WTC11 (cell line): ENCODE measurements around the gene CRK. TPM values are rescaled to one million over a fixed set of nuclear protein-coding genes. Genes with fewer than 3 reads are reported as not detected.

Source experiments
- ATAC-seq: fragments of 200-7000 bp; cut with Tn5 transposase; 2 replicates; pipeline ENCODE4 v1.10.0; 2021; ENCODE audit warnings: mild to moderate bottlenecking, moderate library complexity
- CTCF ChIA-PET: fragments of 300-600 bp; sonication (Branson Sonifier 250); formaldehyde crosslinking; loops from one replicate; lab custom pipeline; 2021; ENCODE audit warnings: antibody characterized with exemption; lab: Charles Lee
- POLR2A ChIA-PET: fragments of 350-600 bp; sonication (Branson Sonifier 250); formaldehyde crosslinking; loops from one replicate; lab custom pipeline; 2021; ENCODE audit warnings: antibody characterized with exemption; lab: Charles Lee
- DNase-seq: peaks from one replicate; pipeline ENCODE4 v3.0.0; 2021; ENCODE audit warnings: low spot score
- H3K27ac Mint-ChIP-seq: 2 replicates; pipeline ENCODE4 v1.8.0; 2021; ENCODE audit warnings: mixed read lengths
- H3K27me3 Mint-ChIP-seq: 2 replicates; pipeline ENCODE4 v1.8.0; 2021; ENCODE audit warnings: low read depth, mild to moderate bottlenecking, moderate library complexity, mixed read lengths
- H3K36me3 Mint-ChIP-seq: 2 replicates; pipeline ENCODE4 v1.8.0; 2021; ENCODE audit warnings: mixed read lengths
- H3K4me1 Mint-ChIP-seq: 2 replicates; pipeline ENCODE4 v1.8.0; 2022; ENCODE audit warnings: mixed read lengths
- H3K4me3 Mint-ChIP-seq: 2 replicates; pipeline ENCODE4 v1.8.0; 2021; ENCODE audit warnings: mild to moderate bottlenecking, moderate library complexity, mixed read lengths
- H3K9me3 Mint-ChIP-seq: 2 replicates; pipeline ENCODE4 v1.8.0; 2021; ENCODE audit warnings: mixed read lengths
- CREB1 ChIP-seq: sonication (generic); formaldehyde crosslinking; IDR thresholded peaks from 2 replicates; pipeline ENCODE4 v1.8.0; 2023; ENCODE audit warnings: mild to moderate bottlenecking, missing genetic modification reagents
- E2F4 ChIP-seq: sonication (generic); formaldehyde crosslinking; IDR thresholded peaks from 2 replicates; pipeline ENCODE4 v1.8.1; 2022; ENCODE audit warnings: low read depth, mild to moderate bottlenecking, moderate library complexity, missing genetic modification reagents, borderline replicate concordance
- ESRRA ChIP-seq: sonication (generic); formaldehyde crosslinking; IDR thresholded peaks from 2 replicates; pipeline ENCODE4 v1.8.1; 2022; ENCODE audit warnings: mild to moderate bottlenecking, missing genetic modification reagents, borderline replicate concordance
- FOXK1 ChIP-seq: sonication (generic); formaldehyde crosslinking; IDR thresholded peaks from 2 replicates; pipeline ENCODE4 v1.8.0; 2022; ENCODE audit warnings: mild to moderate bottlenecking, moderate library complexity, missing genetic modification reagents
- HMGXB4 ChIP-seq: sonication (generic); formaldehyde crosslinking; IDR thresholded peaks from 2 replicates; pipeline ENCODE4 v1.8.1; 2023; ENCODE audit warnings: mild to moderate bottlenecking, moderate library complexity, missing genetic modification reagents
- JAZF1 ChIP-seq: fragments of 250-450 bp; sonication (Bioruptor Pico); IDR thresholded peaks from 2 replicates; pipeline ENCODE4 v1.9.0; 2021; ENCODE audit warnings: moderate library complexity, mild to moderate bottlenecking, inconsistent platforms
- MYBL2 ChIP-seq: sonication (generic); formaldehyde crosslinking; IDR thresholded peaks from 2 replicates; pipeline ENCODE4 v1.8.1; 2023; ENCODE audit warnings: mild to moderate bottlenecking, moderate library complexity, missing genetic modification reagents
- NFATC4 ChIP-seq: fragments of 250-450 bp; sonication (Bioruptor Pico); IDR thresholded peaks from 2 replicates; pipeline ENCODE4 v1.9.0; 2021; ENCODE audit warnings: mild to moderate bottlenecking
- NR2C2 ChIP-seq: sonication (generic); formaldehyde crosslinking; IDR thresholded peaks from 2 replicates; pipeline ENCODE4 v1.8.0; 2022; ENCODE audit warnings: mild to moderate bottlenecking, missing genetic modification reagents
- PRRX2 ChIP-seq: fragments of 250-450 bp; sonication (Bioruptor Pico); IDR thresholded peaks from 2 replicates; pipeline ENCODE4 v1.8.0; 2021; ENCODE audit warnings: mild to moderate bottlenecking
- RORB ChIP-seq: fragments of 250-450 bp; sonication (Bioruptor Pico); IDR thresholded peaks from 2 replicates; pipeline ENCODE4 v1.9.0; 2021; ENCODE audit warnings: mild to moderate bottlenecking
- SMAD4 ChIP-seq: sonication (generic); formaldehyde crosslinking; IDR thresholded peaks from 2 replicates; pipeline ENCODE4 v1.8.0; 2022; ENCODE audit warnings: mild to moderate bottlenecking, missing genetic modification reagents
- SP1 ChIP-seq: sonication (generic); formaldehyde crosslinking; conservative IDR thresholded peaks from 2 replicates; pipeline ENCODE4 v1.8.1; 2022; ENCODE audit warnings: missing genetic modification reagents
- TCF7 ChIP-seq: sonication (generic); formaldehyde crosslinking; IDR thresholded peaks from 2 replicates; pipeline ENCODE4 v1.8.0; 2022; ENCODE audit warnings: mild to moderate bottlenecking, low read depth, missing genetic modification reagents, moderate library complexity
- ZNF138 ChIP-seq: sonication (generic); formaldehyde crosslinking; conservative IDR thresholded peaks from 2 replicates; pipeline ENCODE4 v1.8.1; 2022; ENCODE audit warnings: mild to moderate bottlenecking, moderate library complexity, missing genetic modification reagents
- ZNF396 ChIP-seq: fragments of 250-450 bp; sonication (Bioruptor Pico); IDR thresholded peaks from 2 replicates; pipeline ENCODE4 v1.8.0; 2021; ENCODE audit warnings: mild to moderate bottlenecking, moderate library complexity, borderline replicate concordance
- ZNF671 ChIP-seq: fragments of 250-450 bp; sonication (Bioruptor Pico); IDR thresholded peaks from 2 replicates; pipeline ENCODE4 v1.8.0; 2021; ENCODE audit warnings: mild to moderate bottlenecking
- total RNA-seq: library from RNA; stranded (reverse); gene quantifications from 3 replicates; pipeline ENCODE4 v1.2.3, GENCODE V29; 2021
- TF ChIP-seq, protein P1 (sequence below): sonication (generic); formaldehyde crosslinking; conservative IDR thresholded peaks from 2 replicates; pipeline ENCODE4 v1.8.1; 2023; ENCODE audit warnings: mild to moderate bottlenecking, low read depth, missing genetic modification reagents, moderate library complexity
- TF ChIP-seq, protein P2 (sequence below): sonication (generic); formaldehyde crosslinking; IDR thresholded peaks from 2 replicates; pipeline ENCODE4 v1.8.0; 2022; ENCODE audit warnings: mild to moderate bottlenecking, missing genetic modification reagents
- TF ChIP-seq, protein P3 (sequence below): sonication (generic); formaldehyde crosslinking; IDR thresholded peaks from 2 replicates; pipeline ENCODE4 v1.8.1; 2023; ENCODE audit warnings: mild to moderate bottlenecking, missing genetic modification reagents, moderate library complexity
- TF ChIP-seq, protein P4 (sequence below): sonication (generic); formaldehyde crosslinking; IDR thresholded peaks from 2 replicates; pipeline ENCODE4 v1.8.0; 2023; ENCODE audit warnings: missing genetic modification reagents
- TF ChIP-seq, protein P5 (sequence below): sonication (generic); formaldehyde crosslinking; IDR thresholded peaks from 2 replicates; pipeline ENCODE4 v1.8.0; 2022; ENCODE audit warnings: mild to moderate bottlenecking, missing genetic modification reagents
- TF ChIP-seq, protein P6 (sequence below): fragments of 250-450 bp; sonication (Bioruptor Pico); IDR thresholded peaks from 2 replicates; pipeline ENCODE4 v1.9.0; 2021; ENCODE audit warnings: mild to moderate bottlenecking, borderline replicate concordance

The CRK gene
- total RNA-seq, 1 experiment from 2014 or later, result 45.2 TPM

DNA sequence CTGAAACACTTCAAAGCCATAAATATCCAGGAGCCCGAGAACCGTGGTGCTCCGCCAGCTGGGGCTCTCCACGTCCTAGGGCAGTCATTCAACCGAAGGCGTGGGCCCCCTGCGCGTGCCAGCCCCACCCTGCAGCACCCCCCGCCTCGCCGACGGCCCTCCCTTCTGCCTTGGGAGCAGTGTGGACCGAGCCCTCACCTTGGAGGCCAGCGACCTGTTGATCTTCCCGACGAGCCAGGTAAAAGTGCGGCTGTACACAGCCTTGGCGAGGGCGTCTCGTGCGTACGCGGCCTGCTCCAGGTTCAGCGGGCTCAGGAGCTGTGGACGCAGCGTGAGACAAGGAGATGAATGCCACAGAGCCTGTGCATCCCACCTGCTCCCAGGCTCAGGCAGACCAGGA lies 22.4 kb upstream of the CRK start (continued):
- TF ChIP-seq, protein P1, sequence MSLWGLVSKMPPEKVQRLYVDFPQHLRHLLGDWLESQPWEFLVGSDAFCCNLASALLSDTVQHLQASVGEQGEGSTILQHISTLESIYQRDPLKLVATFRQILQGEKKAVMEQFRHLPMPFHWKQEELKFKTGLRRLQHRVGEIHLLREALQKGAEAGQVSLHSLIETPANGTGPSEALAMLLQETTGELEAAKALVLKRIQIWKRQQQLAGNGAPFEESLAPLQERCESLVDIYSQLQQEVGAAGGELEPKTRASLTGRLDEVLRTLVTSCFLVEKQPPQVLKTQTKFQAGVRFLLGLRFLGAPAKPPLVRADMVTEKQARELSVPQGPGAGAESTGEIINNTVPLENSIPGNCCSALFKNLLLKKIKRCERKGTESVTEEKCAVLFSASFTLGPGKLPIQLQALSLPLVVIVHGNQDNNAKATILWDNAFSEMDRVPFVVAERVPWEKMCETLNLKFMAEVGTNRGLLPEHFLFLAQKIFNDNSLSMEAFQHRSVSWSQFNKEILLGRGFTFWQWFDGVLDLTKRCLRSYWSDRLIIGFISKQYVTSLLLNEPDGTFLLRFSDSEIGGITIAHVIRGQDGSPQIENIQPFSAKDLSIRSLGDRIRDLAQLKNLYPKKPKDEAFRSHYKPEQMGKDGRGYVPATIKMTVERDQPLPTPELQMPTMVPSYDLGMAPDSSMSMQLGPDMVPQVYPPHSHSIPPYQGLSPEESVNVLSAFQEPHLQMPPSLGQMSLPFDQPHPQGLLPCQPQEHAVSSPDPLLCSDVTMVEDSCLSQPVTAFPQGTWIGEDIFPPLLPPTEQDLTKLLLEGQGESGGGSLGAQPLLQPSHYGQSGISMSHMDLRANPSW (CRISPR knock-in tag), result no peak
- TF ChIP-seq JAZF1 (CRISPR knock-in tag) (no peak), ZNF138 (CRISPR knock-in tag) (no peak), SP1 (CRISPR knock-in tag) (no peak)

- TF ChIP-seq HMGXB4, result no peak
- TF ChIP-seq ZNF671 (CRISPR knock-in tag), result no peak
- no peak for TF ChIP-seq ZNF396
- TF ChIP-seq MYBL2 (CRISPR knock-in tag), result no peak
- no peak for TF ChIP-seq ESRRA (CRISPR knock-in tag)
- no peak for TF ChIP-seq NR2C2 (CRISPR knock-in tag)
- no peak for TF ChIP-seq SMAD4
- TF ChIP-seq PRRX2 (CRISPR knock-in tag), result no peak
- TF ChIP-seq, protein P2, sequence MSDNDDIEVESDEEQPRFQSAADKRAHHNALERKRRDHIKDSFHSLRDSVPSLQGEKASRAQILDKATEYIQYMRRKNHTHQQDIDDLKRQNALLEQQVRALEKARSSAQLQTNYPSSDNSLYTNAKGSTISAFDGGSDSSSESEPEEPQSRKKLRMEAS (CRISPR knock-in tag), result no peak
- TF ChIP-seq E2F4, result no peak
- TF ChIP-seq, protein P3, sequence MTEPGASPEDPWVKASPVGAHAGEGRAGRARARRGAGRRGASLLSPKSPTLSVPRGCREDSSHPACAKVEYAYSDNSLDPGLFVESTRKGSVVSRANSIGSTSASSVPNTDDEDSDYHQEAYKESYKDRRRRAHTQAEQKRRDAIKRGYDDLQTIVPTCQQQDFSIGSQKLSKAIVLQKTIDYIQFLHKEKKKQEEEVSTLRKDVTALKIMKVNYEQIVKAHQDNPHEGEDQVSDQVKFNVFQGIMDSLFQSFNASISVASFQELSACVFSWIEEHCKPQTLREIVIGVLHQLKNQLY (CRISPR knock-in tag), result no peak
- TF ChIP-seq NFATC4 (CRISPR knock-in tag), result no peak
- TF ChIP-seq, protein P4, sequence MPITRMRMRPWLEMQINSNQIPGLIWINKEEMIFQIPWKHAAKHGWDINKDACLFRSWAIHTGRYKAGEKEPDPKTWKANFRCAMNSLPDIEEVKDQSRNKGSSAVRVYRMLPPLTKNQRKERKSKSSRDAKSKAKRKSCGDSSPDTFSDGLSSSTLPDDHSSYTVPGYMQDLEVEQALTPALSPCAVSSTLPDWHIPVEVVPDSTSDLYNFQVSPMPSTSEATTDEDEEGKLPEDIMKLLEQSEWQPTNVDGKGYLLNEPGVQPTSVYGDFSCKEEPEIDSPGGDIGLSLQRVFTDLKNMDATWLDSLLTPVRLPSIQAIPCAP (CRISPR knock-in tag), result no peak
- no peak for TF ChIP-seq RORB
- TF ChIP-seq, protein P5, sequence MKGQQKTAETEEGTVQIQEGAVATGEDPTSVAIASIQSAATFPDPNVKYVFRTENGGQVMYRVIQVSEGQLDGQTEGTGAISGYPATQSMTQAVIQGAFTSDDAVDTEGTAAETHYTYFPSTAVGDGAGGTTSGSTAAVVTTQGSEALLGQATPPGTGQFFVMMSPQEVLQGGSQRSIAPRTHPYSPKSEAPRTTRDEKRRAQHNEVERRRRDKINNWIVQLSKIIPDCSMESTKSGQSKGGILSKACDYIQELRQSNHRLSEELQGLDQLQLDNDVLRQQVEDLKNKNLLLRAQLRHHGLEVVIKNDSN (CRISPR knock-in tag), result no peak
- no peak for TF ChIP-seq CREB1 (CRISPR knock-in tag)
- TF ChIP-seq, protein P6, sequence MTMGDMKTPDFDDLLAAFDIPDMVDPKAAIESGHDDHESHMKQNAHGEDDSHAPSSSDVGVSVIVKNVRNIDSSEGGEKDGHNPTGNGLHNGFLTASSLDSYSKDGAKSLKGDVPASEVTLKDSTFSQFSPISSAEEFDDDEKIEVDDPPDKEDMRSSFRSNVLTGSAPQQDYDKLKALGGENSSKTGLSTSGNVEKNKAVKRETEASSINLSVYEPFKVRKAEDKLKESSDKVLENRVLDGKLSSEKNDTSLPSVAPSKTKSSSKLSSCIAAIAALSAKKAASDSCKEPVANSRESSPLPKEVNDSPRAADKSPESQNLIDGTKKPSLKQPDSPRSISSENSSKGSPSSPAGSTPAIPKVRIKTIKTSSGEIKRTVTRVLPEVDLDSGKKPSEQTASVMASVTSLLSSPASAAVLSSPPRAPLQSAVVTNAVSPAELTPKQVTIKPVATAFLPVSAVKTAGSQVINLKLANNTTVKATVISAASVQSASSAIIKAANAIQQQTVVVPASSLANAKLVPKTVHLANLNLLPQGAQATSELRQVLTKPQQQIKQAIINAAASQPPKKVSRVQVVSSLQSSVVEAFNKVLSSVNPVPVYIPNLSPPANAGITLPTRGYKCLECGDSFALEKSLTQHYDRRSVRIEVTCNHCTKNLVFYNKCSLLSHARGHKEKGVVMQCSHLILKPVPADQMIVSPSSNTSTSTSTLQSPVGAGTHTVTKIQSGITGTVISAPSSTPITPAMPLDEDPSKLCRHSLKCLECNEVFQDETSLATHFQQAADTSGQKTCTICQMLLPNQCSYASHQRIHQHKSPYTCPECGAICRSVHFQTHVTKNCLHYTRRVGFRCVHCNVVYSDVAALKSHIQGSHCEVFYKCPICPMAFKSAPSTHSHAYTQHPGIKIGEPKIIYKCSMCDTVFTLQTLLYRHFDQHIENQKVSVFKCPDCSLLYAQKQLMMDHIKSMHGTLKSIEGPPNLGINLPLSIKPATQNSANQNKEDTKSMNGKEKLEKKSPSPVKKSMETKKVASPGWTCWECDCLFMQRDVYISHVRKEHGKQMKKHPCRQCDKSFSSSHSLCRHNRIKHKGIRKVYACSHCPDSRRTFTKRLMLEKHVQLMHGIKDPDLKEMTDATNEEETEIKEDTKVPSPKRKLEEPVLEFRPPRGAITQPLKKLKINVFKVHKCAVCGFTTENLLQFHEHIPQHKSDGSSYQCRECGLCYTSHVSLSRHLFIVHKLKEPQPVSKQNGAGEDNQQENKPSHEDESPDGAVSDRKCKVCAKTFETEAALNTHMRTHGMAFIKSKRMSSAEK (CRISPR knock-in tag), result no peak
- no peak for TF ChIP-seq FOXK1
- TF ChIP-seq TCF7, result no peak
- Mint-ChIP-seq H3K27ac (no peak overlapping the region), H3K36me3 (peaks cover 16% of the 10 kb centered on the region), H3K27me3 (no peaks in the 10 kb centered on the region), H3K4me3 (no peak overlapping the region), H3K4me1 (no peaks in the 10 kb centered on the region), H3K9me3 (no peaks in the 10 kb centered on the region)
- no peak for ATAC-seq
- no peak for DNase-seq
- ChIA-PET CTCF (interaction anchor here (1.2 kb wide), 1 partner anchor 41 kb away, joined by 4 read pairs; the partner anchor contains the start of gene INPP5K), POLR2A (no interaction called here)
Measured at GRCh38 chr17:1475321-1475854, 19.4 kb upstream of the CRK start.
